LNCAP (cell line): ENCODE measurements around the gene TM4SF20.
"Not testable (repeated sequence)": the region's sequence is repeated elsewhere in the genome, so short reads cannot be mapped to it uniquely, and the experiment has no call there.

ENCODE experiments used
- TF ChIP-seq, protein P1 (sequence below): fragments of 450-650 bp; IDR thresholded peaks from 2 replicates; pipeline ENCODE4 v1.5.1; 2017; ENCODE audit warnings: mild to moderate bottlenecking

TM4SF20 gene

DNA sequence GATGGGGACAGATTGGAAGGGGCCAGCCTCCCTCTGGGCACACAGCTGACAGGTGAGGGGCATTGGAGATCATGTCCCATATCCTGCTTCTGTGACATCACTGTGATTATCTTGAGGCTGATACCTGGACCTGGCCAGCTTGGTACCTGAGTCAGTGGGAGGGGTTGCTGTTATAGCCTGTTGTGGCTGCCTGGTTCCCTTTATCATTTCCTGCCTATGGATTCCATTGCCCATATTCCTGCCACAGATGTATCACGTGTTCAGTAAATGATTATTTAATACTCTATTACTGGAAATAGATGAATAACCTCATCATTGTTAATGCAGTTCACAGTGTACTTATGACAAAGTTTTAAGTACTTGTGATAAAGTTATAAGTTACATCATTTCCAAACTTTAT lies 16.4 kb upstream of the TM4SF20 start:
- TF ChIP-seq, protein P1, sequence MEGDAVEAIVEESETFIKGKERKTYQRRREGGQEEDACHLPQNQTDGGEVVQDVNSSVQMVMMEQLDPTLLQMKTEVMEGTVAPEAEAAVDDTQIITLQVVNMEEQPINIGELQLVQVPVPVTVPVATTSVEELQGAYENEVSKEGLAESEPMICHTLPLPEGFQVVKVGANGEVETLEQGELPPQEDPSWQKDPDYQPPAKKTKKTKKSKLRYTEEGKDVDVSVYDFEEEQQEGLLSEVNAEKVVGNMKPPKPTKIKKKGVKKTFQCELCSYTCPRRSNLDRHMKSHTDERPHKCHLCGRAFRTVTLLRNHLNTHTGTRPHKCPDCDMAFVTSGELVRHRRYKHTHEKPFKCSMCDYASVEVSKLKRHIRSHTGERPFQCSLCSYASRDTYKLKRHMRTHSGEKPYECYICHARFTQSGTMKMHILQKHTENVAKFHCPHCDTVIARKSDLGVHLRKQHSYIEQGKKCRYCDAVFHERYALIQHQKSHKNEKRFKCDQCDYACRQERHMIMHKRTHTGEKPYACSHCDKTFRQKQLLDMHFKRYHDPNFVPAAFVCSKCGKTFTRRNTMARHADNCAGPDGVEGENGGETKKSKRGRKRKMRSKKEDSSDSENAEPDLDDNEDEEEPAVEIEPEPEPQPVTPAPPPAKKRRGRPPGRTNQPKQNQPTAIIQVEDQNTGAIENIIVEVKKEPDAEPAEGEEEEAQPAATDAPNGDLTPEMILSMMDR: no peak

- TF ChIP-seq, protein P1: no peak
These were observed 15.3 kb upstream of the TM4SF20 start for GRCh38 chr2:227394401-227394800.

DNA sequence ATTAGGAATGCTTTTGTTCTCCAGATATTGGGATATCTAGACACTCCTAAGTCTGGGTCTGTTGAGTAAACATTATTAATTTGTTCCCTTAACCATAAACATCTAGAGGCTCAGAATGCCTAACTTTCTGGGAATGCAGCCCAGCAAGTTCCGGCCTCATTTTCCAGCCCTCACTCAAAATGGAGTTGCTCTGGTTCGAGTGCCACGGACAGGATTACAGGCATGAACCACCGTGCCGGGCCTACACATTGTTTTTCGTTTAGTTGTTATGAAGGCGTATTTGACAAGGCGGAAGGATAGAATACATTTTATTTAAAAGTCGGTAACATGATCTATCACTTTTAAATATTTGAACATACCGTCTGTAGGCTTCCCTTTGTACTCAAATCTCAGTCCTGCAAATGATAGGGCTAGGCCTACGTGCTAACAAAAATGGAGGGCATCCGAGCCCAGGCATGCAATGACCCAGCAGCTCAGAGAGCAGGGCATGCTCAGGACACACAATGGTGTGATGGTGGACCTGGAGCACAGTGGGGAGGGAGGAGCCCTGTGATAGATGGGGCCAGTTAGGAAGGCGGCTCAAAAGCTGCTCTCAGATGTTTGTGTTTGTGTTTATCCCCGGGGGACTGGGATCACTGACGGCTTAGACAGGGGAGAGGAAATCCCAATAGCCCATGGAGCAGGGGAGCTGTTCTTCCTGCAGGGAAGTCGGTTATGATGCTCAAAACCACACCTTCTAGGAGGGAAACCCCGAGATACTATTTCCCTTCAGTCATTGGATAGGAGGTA lies 11.6 kb upstream of the TM4SF20 start:
- TF ChIP-seq, protein P1: no peak

DNA sequence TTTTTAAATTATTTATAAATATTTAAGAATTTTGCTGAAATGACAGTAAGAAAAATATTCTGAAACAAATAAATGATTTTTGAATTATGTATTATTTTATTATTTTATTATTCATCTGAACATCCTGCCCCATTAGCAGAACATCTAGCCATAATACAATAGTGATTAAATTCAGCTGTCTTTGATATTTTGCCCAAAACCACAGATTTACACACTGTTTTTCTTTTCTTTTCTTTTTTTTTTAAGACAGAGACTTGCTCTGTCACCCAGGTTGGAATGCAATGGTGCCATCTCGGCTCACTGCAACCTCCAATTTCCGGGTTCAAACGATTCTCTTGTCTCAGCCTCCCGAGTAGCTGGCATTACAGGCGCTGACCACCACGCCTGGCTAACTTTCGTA lies 10.6 kb upstream of the TM4SF20 start:
- TF ChIP-seq, protein P1: no peak

DNA sequence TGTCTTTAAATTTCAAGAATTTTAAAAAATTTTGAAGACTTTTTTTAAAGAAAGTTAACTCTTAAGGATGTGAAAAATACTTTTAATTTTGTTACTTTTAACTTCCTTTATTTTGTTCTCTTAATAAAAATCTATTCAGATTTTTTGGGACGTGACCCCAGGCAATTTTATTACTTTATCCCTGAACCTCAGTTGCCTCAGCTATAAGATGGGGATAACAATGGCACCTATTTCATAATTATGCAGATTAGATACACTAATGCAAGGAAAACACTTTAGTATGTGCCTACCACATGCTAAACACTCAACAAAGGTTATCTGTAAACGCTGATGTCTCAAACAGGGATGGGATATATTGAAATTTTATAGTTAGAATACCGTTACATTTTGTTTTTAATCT lies 10.1 kb upstream of the TM4SF20 start:
- TF ChIP-seq, protein P1: no peak

GRCh38 chr2:227388537-227389011 lies 9.5 kb upstream of the TM4SF20 start:
- TF ChIP-seq, protein P1: no peak

GRCh38 chr2:227387583-227387982 lies 8.5 kb upstream of the TM4SF20 start, which contains the start of gene SCYGR1:
TSS of gene SCYGR1 (minus strand) at chr2:227387949. CDS start at chr2:227387949, 0 bp downstream.
- TF ChIP-seq, protein P1: not testable (repeated sequence)
